Suprapubic skin (tissue), 4 donors: ENCODE data around the gene SAMD4A.

Experiments
- POLR2A ChIP-seq, 2 donors: fragments of 450-650 bp; IDR thresholded peaks; one replicate each; pipeline ENCODE4 v1.6.1; 2017; ENCODE audit warnings: antibody characterized with exemption in 2 of 2, mild to moderate bottlenecking in 2 of 2, moderate library complexity in 2 of 2
- POLR2AphosphoS5 ChIP-seq, 3 donors: sonication (generic); formaldehyde crosslinking; IDR thresholded peaks; one replicate each; pipeline ENCODE4 v1.6.1; 2017; ENCODE audit warnings: antibody characterized with exemption in 3 of 3
- TF ChIP-seq, protein P1 (sequence below), 2 donors: fragments of 200-600 bp in 1 of 2; fragments of 450-650 bp in 1 of 2; sonication (generic) in 1 of 2; IDR thresholded peaks; one replicate each; pipeline ENCODE4 v1.5.1; 2016 to 2019; ENCODE audit warnings: antibody characterized with exemption in 2 of 2, mild to moderate bottlenecking in 1 of 2, moderate library complexity in 1 of 2

DNA sequence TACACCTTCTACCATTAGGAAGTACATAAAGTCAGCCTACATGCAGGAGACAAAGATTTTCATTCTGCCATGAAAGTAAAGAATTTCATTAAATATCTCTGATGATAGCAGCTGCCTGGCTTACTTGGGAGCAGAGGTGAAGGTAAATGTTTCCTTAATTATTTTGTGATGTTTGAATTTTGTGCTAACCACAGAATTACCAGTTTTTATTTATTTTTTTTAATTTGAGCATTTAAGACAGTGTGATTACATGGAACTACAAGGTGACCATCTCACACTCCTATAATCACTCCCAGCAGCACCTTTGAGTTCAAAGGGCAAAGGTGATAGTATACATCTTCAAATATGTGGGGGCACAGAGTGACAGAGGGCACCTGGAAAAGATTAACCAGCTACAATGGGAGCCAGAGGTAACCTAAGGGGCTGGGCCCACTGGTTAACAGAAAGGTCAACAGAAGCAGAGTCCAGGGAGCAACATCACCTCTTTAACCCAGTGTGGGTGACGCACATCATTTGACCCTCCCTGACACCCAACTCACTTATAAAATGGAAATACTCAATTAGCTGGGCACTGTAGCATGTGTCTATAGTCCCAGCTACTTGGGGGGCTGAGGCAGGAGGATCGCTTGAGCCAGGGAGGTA lies 270.7 kb downstream of the SAMD4A start:
- TF ChIP-seq, protein P1, sequence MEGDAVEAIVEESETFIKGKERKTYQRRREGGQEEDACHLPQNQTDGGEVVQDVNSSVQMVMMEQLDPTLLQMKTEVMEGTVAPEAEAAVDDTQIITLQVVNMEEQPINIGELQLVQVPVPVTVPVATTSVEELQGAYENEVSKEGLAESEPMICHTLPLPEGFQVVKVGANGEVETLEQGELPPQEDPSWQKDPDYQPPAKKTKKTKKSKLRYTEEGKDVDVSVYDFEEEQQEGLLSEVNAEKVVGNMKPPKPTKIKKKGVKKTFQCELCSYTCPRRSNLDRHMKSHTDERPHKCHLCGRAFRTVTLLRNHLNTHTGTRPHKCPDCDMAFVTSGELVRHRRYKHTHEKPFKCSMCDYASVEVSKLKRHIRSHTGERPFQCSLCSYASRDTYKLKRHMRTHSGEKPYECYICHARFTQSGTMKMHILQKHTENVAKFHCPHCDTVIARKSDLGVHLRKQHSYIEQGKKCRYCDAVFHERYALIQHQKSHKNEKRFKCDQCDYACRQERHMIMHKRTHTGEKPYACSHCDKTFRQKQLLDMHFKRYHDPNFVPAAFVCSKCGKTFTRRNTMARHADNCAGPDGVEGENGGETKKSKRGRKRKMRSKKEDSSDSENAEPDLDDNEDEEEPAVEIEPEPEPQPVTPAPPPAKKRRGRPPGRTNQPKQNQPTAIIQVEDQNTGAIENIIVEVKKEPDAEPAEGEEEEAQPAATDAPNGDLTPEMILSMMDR (IDR thresholded peaks at IDR 0.05) = no peak
- TF ChIP-seq POLR2A (IDR thresholded peaks at IDR 0.05) = no peak
- no peak for TF ChIP-seq POLR2AphosphoS5 (IDR thresholded peaks at IDR 0.05)
